ENCODE data around the gene ZBED2. TPM values are rescaled to one million over a fixed set of nuclear protein-coding genes. Genes with fewer than 3 reads are reported as not detected.

The ZBED2 gene
- total and polyA plus RNA-seq, 2 donors (not counting 3 experiments of a cell fraction or from before 2014, with no cell fraction given), result not detected

- CTCF ChIA-PET, result interaction anchor here (1.0 to 2.2 kb wide), 5 partner anchors 90 to 436 kb away, joined by 3 to 31 read pairs (median 9); no protein-coding TSS in a partner anchor
- no peak for FAIRE-seq
- no peak overlapping the region for H2AFZ ChIP-seq (ENCODE audit: low read depth, low read length)
Measured at GRCh38 chr3:111577113-111577512, 18.0 kb downstream of the ZBED2 start.

More at GRCh38 chr3:111577113-111577512, 18.0 kb downstream of the ZBED2 start:
- no peak for DNase-seq (ENCODE audit: low read depth, low spot score)
- H3K9ac ChIP-seq (replicated peaks; ENCODE audit: extremely low read depth, insufficient read depth, low read length), result no peak overlapping the region
- H3K79me2 ChIP-seq (ENCODE audit: control insufficient read depth, insufficient read depth, low read length), result no peaks in the 10 kb centered on the region
- H3K9me1 ChIP-seq (replicated peaks; ENCODE audit: control insufficient read depth, extremely low read depth, insufficient read depth, low read length), result no peaks in the 10 kb centered on the region
- TF ChIP-seq FOS (IDR thresholded peaks at IDR 0.05; ENCODE audit: borderline replicate concordance, insufficient read depth, low read length) (no peak), MAX (IDR thresholded peaks at IDR 0.05; ENCODE audit: insufficient read depth, insufficient read length) (no peak), POLR2AphosphoS5 (IDR thresholded peaks at IDR 0.05; ENCODE audit: insufficient read depth, low read depth, low read length) (no peak), MYC (IDR thresholded peaks at IDR 0.05; ENCODE audit: low read depth, low read length) (no peak), EZH2 (IDR thresholded peaks at IDR 0.05; ENCODE audit: borderline replicate concordance, low read depth, low read length, severe bottlenecking) (no peak), GATA2 (IDR thresholded peaks at IDR 0.05; ENCODE audit: insufficient read depth, insufficient read length, low read depth, low read length) (no peak), POLR2A (IDR thresholded peaks at IDR 0.05; ENCODE audit: low read depth, low read length) (no peak), JUN (IDR thresholded peaks at IDR 0.05; ENCODE audit: borderline replicate concordance, insufficient read depth, insufficient read length, low read depth) (no peak)
- TF ChIP-seq, protein P1, sequence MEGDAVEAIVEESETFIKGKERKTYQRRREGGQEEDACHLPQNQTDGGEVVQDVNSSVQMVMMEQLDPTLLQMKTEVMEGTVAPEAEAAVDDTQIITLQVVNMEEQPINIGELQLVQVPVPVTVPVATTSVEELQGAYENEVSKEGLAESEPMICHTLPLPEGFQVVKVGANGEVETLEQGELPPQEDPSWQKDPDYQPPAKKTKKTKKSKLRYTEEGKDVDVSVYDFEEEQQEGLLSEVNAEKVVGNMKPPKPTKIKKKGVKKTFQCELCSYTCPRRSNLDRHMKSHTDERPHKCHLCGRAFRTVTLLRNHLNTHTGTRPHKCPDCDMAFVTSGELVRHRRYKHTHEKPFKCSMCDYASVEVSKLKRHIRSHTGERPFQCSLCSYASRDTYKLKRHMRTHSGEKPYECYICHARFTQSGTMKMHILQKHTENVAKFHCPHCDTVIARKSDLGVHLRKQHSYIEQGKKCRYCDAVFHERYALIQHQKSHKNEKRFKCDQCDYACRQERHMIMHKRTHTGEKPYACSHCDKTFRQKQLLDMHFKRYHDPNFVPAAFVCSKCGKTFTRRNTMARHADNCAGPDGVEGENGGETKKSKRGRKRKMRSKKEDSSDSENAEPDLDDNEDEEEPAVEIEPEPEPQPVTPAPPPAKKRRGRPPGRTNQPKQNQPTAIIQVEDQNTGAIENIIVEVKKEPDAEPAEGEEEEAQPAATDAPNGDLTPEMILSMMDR (IDR thresholded peaks at IDR 0.05; ENCODE audit: extremely low read depth in 1 of 2, insufficient read depth in 1 of 2, low read depth in 1 of 2, low read length in 2 of 2), result no peak
- H3K4me3 ChIP-seq (replicated peaks in 1 of 3; ENCODE audit: insufficient read depth in 1 of 3, low read depth in 1 of 3, low read length in 3 of 3), result no peak overlapping the region
- H3K27me3 ChIP-seq (ENCODE audit: control insufficient read depth in 2 of 2, insufficient read depth in 2 of 2, low read length in 2 of 2), result peaks cover 0 to 7% of the 10 kb centered on the region in 2 experiments
- H3K27ac ChIP-seq (ENCODE audit: insufficient read depth, low read depth, low read length), result no peak overlapping the region
- H3K4me1 ChIP-seq (ENCODE audit: control insufficient read depth, extremely low read depth, insufficient read depth, low read length), result no peaks in the 10 kb centered on the region
- intact Hi-C loops (cut with micrococcal nuclease), result no loop called here
- BruUV-seq (replicated peaks), result no TSS peak
- no peaks in the 10 kb centered on the region for H3K9me3 ChIP-seq (replicated peaks; ENCODE audit: control insufficient read depth, insufficient read depth, low read length)
- H4K20me1 ChIP-seq (replicated peaks; ENCODE audit: control insufficient read depth, extremely low read depth, insufficient read depth, low read length), result no peaks in the 10 kb centered on the region
- POLR2A ChIA-PET, result no interaction called here
- dilution Hi-C loops (cut with MboI; ENCODE audit: extremely low pct_ligation_motif_present, low sequenced_read_pairs), result no loop called here
- H3K36me3 ChIP-seq (ENCODE audit: control insufficient read depth in 2 of 2, extremely low read depth in 1 of 2, insufficient read depth in 2 of 2, low read length in 2 of 2), result no peaks in the 10 kb centered on the region
- H3K4me2 ChIP-seq (ENCODE audit: insufficient read depth, low read length), result no peak overlapping the region

Measured in endothelial cell of umbilical vein (primary cell).